ENCODE data around the gene TMIE.

The TMIE gene

GRCh38 chr3:46669191-46669999 lies 31.8 kb upstream of the TMIE start:
- DNase-seq (ENCODE audit: low spot score) = no peak

- no peak for DNase-seq (ENCODE audit: low spot score)
Measured at GRCh38 chr3:46670000-46670890, 30.9 kb upstream of the TMIE start.

- DNase-seq (ENCODE audit: low spot score) = no peak
Measured at GRCh38 chr3:46670891-46671427, 30.2 kb upstream of the TMIE start.

GRCh38 chr3:46671541-46672348 lies 29.4 kb upstream of the TMIE start:
- DNase-seq (ENCODE audit: low spot score) = no peak

- DNase-seq (ENCODE audit: low spot score) = no peak
Measured at GRCh38 chr3:46672349-46672695, 28.9 kb upstream of the TMIE start.

GRCh38 chr3:46673151-46674030 lies 27.8 kb upstream of the TMIE start:
- DNase-seq (ENCODE audit: low spot score) = no peak

GRCh38 chr3:46674031-46674845 lies 27.0 kb upstream of the TMIE start:
- DNase-seq (ENCODE audit: low spot score) = no peak

- no peak for DNase-seq (ENCODE audit: low spot score)
Measured at GRCh38 chr3:46675426-46675825, 25.8 kb upstream of the TMIE start.

- no peak for DNase-seq (ENCODE audit: low spot score)
Measured at GRCh38 chr3:46675843-46676567, 25.2 kb upstream of the TMIE start.

GRCh38 chr3:46676601-46677410 lies 24.4 kb upstream of the TMIE start:
- DNase-seq (ENCODE audit: low spot score) = no peak

GRCh38 chr3:46677411-46677726 lies 23.8 kb upstream of the TMIE start:
- DNase-seq (ENCODE audit: low spot score) = no peak

GRCh38 chr3:46678280-46678679 lies 22.9 kb upstream of the TMIE start:
- DNase-seq (ENCODE audit: low spot score) = no peak

GRCh38 chr3:46679681-46680080 lies 21.5 kb upstream of the TMIE start:
- DNase-seq (ENCODE audit: low spot score) = no peak

GRCh38 chr3:46680298-46680826 lies 20.8 kb upstream of the TMIE start:
- DNase-seq (ENCODE audit: low spot score) = no peak

- no peak for DNase-seq (ENCODE audit: low spot score)
Measured at GRCh38 chr3:46681387-46681786, 19.8 kb upstream of the TMIE start.

GRCh38 chr3:46681856-46682540 lies 19.2 kb upstream of the TMIE start:
- no peak for DNase-seq (ENCODE audit: low spot score)

- no peak for DNase-seq (ENCODE audit: low spot score)
Measured at GRCh38 chr3:46682974-46683373, 18.2 kb upstream of the TMIE start.

- DNase-seq (ENCODE audit: low spot score) = no peak
Measured at GRCh38 chr3:46684891-46685290, 16.3 kb upstream of the TMIE start.

All from CD4-positive, alpha-beta T cell treated with Interleukin-2 at 100 ng/mL for 4 hours (primary cell).